LNCaP clone FGC (cell line): ENCODE data around the gene SWAP70.
A peak's percentile ranks its signal among the peaks of the same experiment; 100 is the strongest.
"Not testable (repeated sequence)": the region's sequence is repeated elsewhere in the genome, so short reads cannot be mapped to it uniquely, and the experiment has no call there.

Experiments
- DNase-seq: peaks from one replicate; pipeline ENCODE4 v3.0.0-alpha.2; 2011; ENCODE audit warnings: low read depth
- H3K4me3 ChIP-seq: 2 replicates; pipeline ENCODE4 v1.5.1; 2011; ENCODE audit warnings: mild to moderate bottlenecking, low read depth, low read length, control low read depth
- TF ChIP-seq, protein P1 (sequence below): IDR thresholded peaks from 2 replicates; pipeline ENCODE4 v1.5.1; 2012; ENCODE audit warnings: mild to moderate bottlenecking; ENCODE audit not compliant: control insufficient read depth, insufficient read depth; ENCODE audit errors: extremely low read depth

The SWAP70 gene

GRCh38 chr11:9689721-9690120, 25.8 kb downstream of the SWAP70 start:
- no peak for DNase-seq
- H3K4me3 ChIP-seq: no peak overlapping the region
- TF ChIP-seq, protein P1, sequence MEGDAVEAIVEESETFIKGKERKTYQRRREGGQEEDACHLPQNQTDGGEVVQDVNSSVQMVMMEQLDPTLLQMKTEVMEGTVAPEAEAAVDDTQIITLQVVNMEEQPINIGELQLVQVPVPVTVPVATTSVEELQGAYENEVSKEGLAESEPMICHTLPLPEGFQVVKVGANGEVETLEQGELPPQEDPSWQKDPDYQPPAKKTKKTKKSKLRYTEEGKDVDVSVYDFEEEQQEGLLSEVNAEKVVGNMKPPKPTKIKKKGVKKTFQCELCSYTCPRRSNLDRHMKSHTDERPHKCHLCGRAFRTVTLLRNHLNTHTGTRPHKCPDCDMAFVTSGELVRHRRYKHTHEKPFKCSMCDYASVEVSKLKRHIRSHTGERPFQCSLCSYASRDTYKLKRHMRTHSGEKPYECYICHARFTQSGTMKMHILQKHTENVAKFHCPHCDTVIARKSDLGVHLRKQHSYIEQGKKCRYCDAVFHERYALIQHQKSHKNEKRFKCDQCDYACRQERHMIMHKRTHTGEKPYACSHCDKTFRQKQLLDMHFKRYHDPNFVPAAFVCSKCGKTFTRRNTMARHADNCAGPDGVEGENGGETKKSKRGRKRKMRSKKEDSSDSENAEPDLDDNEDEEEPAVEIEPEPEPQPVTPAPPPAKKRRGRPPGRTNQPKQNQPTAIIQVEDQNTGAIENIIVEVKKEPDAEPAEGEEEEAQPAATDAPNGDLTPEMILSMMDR: no peak

DNA sequence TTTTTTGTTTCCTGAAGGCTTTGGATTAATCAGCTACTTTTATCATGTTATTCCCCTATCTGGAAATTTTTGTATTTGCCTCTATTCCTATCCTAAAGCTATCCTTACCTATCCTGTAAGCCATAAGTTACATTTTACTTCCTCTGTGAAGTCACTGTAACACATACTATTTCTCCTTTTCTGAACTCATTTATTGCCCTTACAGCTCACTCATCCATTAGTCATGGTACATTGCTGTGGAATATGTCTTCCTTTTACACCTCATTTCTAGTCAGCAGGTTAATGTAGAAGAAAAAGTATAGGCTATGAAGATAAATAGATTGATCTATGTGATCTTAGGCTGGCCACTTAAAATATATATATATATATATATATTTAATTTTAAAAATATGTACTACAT, 28.0 kb downstream of the SWAP70 start:
- H3K4me3 ChIP-seq: no peak overlapping the region
- no peak for DNase-seq
- TF ChIP-seq, protein P1: no peak

- no peak overlapping the region for H3K4me3 ChIP-seq
- DNase-seq: no peak
- TF ChIP-seq, protein P1: no peak
Observed at GRCh38 chr11:9692691-9693090, 28.8 kb downstream of the SWAP70 start.

- no peak overlapping the region for H3K4me3 ChIP-seq
- TF ChIP-seq, protein P1: no peak
- no peak for DNase-seq
Observed at GRCh38 chr11:9693801-9694553, 30.1 kb downstream of the SWAP70 start.

DNA sequence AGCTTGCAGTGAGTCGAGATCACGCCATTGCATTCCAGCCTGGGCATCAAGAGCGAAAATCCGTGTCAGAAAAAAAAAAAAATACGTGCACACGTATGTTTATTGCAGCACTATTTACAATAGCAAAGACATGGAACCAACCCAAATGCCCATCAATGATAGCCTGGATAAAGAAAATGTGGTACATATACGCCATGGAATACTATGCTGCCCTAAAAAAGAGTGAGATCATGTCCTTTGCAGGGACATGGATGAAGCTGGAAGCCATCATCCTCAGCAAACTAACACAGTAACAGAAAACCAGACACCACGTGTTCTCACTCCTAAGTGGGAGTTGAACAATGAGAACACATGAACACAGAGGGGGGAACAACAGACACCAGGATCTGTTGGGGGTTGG, 31.4 kb downstream of the SWAP70 start:
- not testable (repeated sequence) for DNase-seq, H3K4me3 ChIP-seq

- DNase-seq: no peak
- TF ChIP-seq, protein P1: no peak
- no peak overlapping the region for H3K4me3 ChIP-seq
Observed at GRCh38 chr11:9697766-9698165, 33.9 kb downstream of the SWAP70 start.

DNA sequence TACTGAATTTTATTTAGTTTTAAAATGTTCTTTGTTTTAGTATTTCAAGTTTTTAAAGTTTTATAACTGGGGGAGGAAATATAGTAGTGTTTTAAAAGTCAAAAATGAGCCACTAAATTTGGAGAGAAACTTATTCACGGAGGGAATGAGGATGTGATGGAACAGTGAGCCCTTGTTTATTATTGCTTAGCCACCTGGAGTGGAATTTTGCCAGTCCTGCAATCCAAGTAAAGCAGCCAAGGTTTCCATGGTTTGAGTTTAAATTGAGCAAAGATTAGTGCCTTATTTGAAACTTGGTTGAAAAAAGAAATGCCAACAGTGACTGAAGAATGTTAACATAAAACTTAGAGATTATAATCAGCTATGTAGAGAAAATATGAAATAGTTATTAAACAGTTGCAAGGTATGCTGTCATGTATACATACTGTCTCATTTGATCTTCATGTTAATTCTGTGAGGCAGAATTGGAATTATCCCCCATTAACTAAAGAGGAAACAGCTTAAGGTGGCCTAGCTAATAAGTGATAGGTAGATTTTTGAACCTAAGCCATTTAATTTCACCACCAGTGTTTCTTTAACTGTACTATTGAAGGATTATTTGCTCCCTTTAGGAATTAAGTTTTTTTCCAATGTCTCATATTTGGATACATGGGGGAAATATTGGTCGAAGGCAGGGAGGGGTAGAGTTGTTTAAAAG, 36.4 kb downstream of the SWAP70 start:
- DNase-seq: peak; percentile 64
- TF ChIP-seq, protein P1: no peak
- H3K4me3 ChIP-seq: no peak overlapping the region
